Liver (tissue), 9 donors: ENCODE results near the gene SNX7. TPM values are rescaled to one million over a fixed set of nuclear protein-coding genes. Genes with fewer than 3 reads are reported as not detected.

ENCODE experiments used
- DNase-seq: peaks from one replicate; pipeline ENCODE4 v3.0.0-alpha.2; 2017; ENCODE audit warnings: low spot score
- H3K27ac ChIP-seq, 2 donors: one replicate each; pipeline ENCODE4 v1.7.0; 2013; ENCODE audit warnings: inconsistent platforms in 2 of 2, low read length in 2 of 2, control low read depth in 1 of 2, low read depth in 1 of 2, mild to moderate bottlenecking in 1 of 2
- H3K27me3 ChIP-seq, 4 donors: one replicate each; pipeline versions ENCODE4 v1.6.1 to v1.7.0; 2013; ENCODE audit warnings: low read length in 3 of 4, inconsistent platforms in 1 of 4, mild to moderate bottlenecking in 1 of 4, moderate library complexity in 1 of 4; ENCODE audit not compliant: control insufficient read depth in 4 of 4, insufficient read depth in 4 of 4
- H3K36me3 ChIP-seq, 4 donors: one replicate each; pipeline versions ENCODE4 v1.6.1 to v1.7.0; 2013; ENCODE audit warnings: low read length in 3 of 4, mild to moderate bottlenecking in 3 of 4, low read depth in 1 of 4, moderate library complexity in 1 of 4; ENCODE audit not compliant: control insufficient read depth in 4 of 4, insufficient read depth in 3 of 4
- H3K4me1 ChIP-seq, 4 donors: one replicate each; pipeline versions ENCODE4 v1.6.1 to v1.7.0; 2013; ENCODE audit warnings: low read length in 3 of 4, mild to moderate bottlenecking in 3 of 4, moderate library complexity in 1 of 4; ENCODE audit not compliant: control insufficient read depth in 4 of 4, insufficient read depth in 4 of 4
- H3K4me3 ChIP-seq, 3 donors: one replicate each; pipeline versions ENCODE4 v1.6.1 to v1.7.0; 2013; ENCODE audit warnings: low read length in 3 of 3, control low read depth in 1 of 3, low read depth in 1 of 3, mild to moderate bottlenecking in 1 of 3
- H3K9ac ChIP-seq, 2 donors: one replicate each; pipeline ENCODE4 v1.7.0; 2013; ENCODE audit warnings: low read length in 2 of 2, mild to moderate bottlenecking in 2 of 2, moderate library complexity in 2 of 2, control low read depth in 1 of 2, low read depth in 1 of 2
- H3K9me3 ChIP-seq, 4 donors: one replicate each; pipeline versions ENCODE4 v1.6.1 to v1.7.0; 2013; ENCODE audit warnings: low read length in 3 of 4; ENCODE audit not compliant: control insufficient read depth in 4 of 4
- EGR1 ChIP-seq, 2 donors: IDR thresholded peaks; 2 replicates each; pipeline ENCODE4 v1.6.1; 2016 to 2018; ENCODE audit warnings: antibody characterized with exemption in 2 of 2, low read depth in 2 of 2
- FOXA1 ChIP-seq: IDR thresholded peaks from 2 replicates; pipeline ENCODE4 v1.6.1; 2016; ENCODE audit warnings: antibody characterized with exemption
- FOXA2 ChIP-seq: IDR thresholded peaks from 2 replicates; pipeline ENCODE4 v1.6.1; 2016; ENCODE audit warnings: antibody characterized with exemption
- GABPA ChIP-seq, 2 donors: IDR thresholded peaks in 1 of 2; conservative IDR thresholded peaks in 1 of 2; 2 replicates each; pipeline ENCODE4 v1.6.1; 2016; ENCODE audit warnings: antibody characterized with exemption in 2 of 2, mild to moderate bottlenecking in 1 of 2, moderate library complexity in 1 of 2
- HNF4A ChIP-seq, 2 donors: conservative IDR thresholded peaks; 2 replicates each; pipeline ENCODE4 v1.6.1; 2016; ENCODE audit warnings: antibody characterized with exemption in 2 of 2, mild to moderate bottlenecking in 2 of 2
- HNF4G ChIP-seq: IDR thresholded peaks from 2 replicates; pipeline ENCODE4 v1.6.1; 2016; ENCODE audit warnings: antibody characterized with exemption
- JUND ChIP-seq, 2 donors: IDR thresholded peaks; 2 replicates each; pipeline ENCODE4 v1.6.1; 2016; ENCODE audit warnings: antibody characterized with exemption in 2 of 2
- NR2F2 ChIP-seq: IDR thresholded peaks from 2 replicates; pipeline ENCODE4 v1.6.1; 2016; ENCODE audit warnings: antibody characterized with exemption
- RAD21 ChIP-seq, 2 donors: IDR thresholded peaks; 2 replicates each; pipeline ENCODE4 v1.6.1; 2016; ENCODE audit warnings: antibody characterized with exemption in 2 of 2, mild to moderate bottlenecking in 2 of 2
- RXRA ChIP-seq, 2 donors: IDR thresholded peaks; 2 replicates each; pipeline ENCODE4 v1.6.1; 2017 to 2018; ENCODE audit warnings: antibody characterized with exemption in 2 of 2, mild to moderate bottlenecking in 1 of 2
- SP1 ChIP-seq: IDR thresholded peaks from 2 replicates; pipeline ENCODE4 v1.6.1; 2018; ENCODE audit warnings: antibody characterized with exemption, mild to moderate bottlenecking
- TAF1 ChIP-seq: conservative IDR thresholded peaks from 2 replicates; pipeline ENCODE4 v1.6.1; 2016; ENCODE audit warnings: antibody characterized with exemption, mild to moderate bottlenecking
- YY1 ChIP-seq: IDR thresholded peaks from 2 replicates; pipeline ENCODE4 v1.6.1; 2016; ENCODE audit warnings: antibody characterized with exemption, mild to moderate bottlenecking
- WGBS: extraction: QIAGEN DNeasy Blood & Tissue Kit; methylation state at CpG from one replicate; pipeline ENCODE4 v1.1.7; 2013; 5-methylcytosine and 5-hydroxymethylcytosine counted together
- polyA plus RNA-seq, 2 donors: library from polyadenylated mRNA; stranded (reverse) in 1 of 2; unstranded in 1 of 2; fragments of 200-250 nt in 1 of 2; fragments of >200 nt in 1 of 2; fragmentation: Nextera tagmentation in 1 of 2; extraction: Ambion mirVana in 1 of 2; gene quantifications; one replicate each; pipeline versions ENCODE4 v1.2.1 to v1.2.3, GENCODE V29; 2013 to 2015
- total RNA-seq, 2 donors: library from RNA; depleted of rRNA; stranded (reverse); fragments of >200 nt; gene quantifications; one replicate each; pipeline ENCODE4 v1.2.3, GENCODE V29; 2014
- TF ChIP-seq, protein P1 (sequence below): fragments of 150-350 bp; IDR thresholded peaks from 2 replicates; pipeline ENCODE4 v1.5.1; 2017; ENCODE audit warnings: improper control_type of control experiment, low read depth, low read length; ENCODE audit not compliant: missing input control
- TF ChIP-seq, protein P2 (sequence below): IDR thresholded peaks from 2 replicates; pipeline ENCODE4 v1.6.1; 2016; ENCODE audit warnings: antibody characterized with exemption
- TF ChIP-seq, protein P3 (sequence below): IDR thresholded peaks from 2 replicates; pipeline ENCODE4 v1.6.1; 2016; ENCODE audit warnings: antibody characterized with exemption, mild to moderate bottlenecking
- TF ChIP-seq, protein P4 (sequence below): IDR thresholded peaks from 2 replicates; pipeline ENCODE4 v1.6.1; 2016; ENCODE audit warnings: antibody characterized with exemption
- TF ChIP-seq, protein P5 (sequence below): IDR thresholded peaks from 2 replicates; pipeline ENCODE4 v1.6.1; 2016; ENCODE audit warnings: antibody characterized with exemption
- donor health status: healthy.
- donor health status: healthy.
- donor health status: healthy.
- donor health status: healthy.
- donor health status: healthy.

Gene SNX7
- total and polyA plus RNA-seq, 4 donors, result 9.4 to 12.8 (median 9.8) TPM

DNA sequence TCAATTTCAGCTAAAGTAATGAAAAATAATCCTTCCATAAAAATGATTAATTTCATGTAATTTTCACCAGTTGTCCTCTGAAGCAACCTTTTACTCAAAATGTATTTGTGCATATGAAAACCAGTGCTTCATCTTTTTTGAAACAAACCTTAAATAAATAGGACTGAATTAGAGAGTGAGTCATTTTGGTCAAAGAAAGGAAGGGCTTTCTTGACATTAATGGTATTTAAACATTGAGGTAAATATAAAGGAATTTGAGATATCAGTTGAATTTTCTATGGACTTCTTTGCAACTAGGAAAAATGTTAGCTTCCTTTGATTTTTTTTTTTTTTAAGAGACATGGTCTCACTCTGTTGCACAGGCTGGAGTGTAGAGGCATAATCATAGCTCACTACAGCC lies 38.7 kb downstream of the SNX7 start:
- Histone ChIP-seq H3K9ac (no peak overlapping the region), H3K4me3 (no peak overlapping the region), H3K36me3 (no peaks in the 10 kb centered on the region), H3K9me3 (no peaks in the 10 kb centered on the region), H3K4me1 (no peaks in the 10 kb centered on the region), H3K27me3 (no peaks in the 10 kb centered on the region), H3K27ac (no peak overlapping the region)
- DNase-seq, result no peak
- TF ChIP-seq JUND (IDR thresholded peaks at IDR 0.05) (no peak), FOXA1 (no peak)

DNA sequence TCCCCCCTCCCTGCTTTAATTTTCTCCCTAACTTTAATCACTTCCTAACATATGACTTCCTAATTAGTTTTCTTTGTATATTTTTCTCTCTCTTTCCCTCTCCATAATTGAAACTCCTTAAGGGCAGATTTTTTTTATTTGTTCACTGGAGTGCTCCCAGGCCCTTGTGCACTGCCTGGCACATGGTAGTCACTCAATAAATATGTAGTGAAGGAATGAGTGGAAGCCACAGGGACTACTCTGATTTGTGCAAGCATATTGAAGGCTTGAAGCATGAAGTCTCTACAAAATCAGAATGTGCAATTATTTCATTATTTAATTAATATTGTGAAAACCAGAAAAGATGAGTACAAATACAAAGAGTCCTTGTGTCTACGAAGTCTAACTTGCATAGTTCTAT lies 41.5 kb downstream of the SNX7 start:
- WGBS, result 98% methylated on average over 1 of the region's 1 CpG
- no peak overlapping the region for H3K9ac ChIP-seq
- DNase-seq, result no peak

DNA sequence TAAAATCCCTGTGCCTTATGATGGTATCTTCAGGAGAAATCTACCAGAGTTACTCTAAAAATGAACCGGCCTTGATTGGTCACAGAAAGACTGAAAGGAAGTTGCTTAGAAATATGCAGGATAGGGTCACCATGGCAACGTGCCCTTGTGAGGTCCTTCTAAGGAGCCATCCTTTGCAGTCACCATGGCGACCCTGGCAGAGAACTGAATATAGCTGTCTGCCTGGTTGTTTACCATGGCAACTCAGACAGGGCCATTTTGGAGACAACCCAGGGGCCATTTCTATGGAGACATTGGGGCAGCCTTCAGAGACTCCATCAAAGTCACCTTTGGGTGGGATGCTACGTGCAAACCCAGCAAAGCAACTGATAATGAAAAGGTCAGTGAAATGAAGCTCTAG lies 43.0 kb downstream of the SNX7 start:
- 86% methylated on average over 4 of the region's 4 CpGs for WGBS
- Histone ChIP-seq H3K9ac (no peak overlapping the region), H3K4me3 (no peak overlapping the region), H3K27ac (no peak overlapping the region), H3K9me3 (no peaks in the 10 kb centered on the region), H3K36me3 (no peaks in the 10 kb centered on the region), H3K27me3 (no peaks in the 10 kb centered on the region), H3K4me1 (no peaks in the 10 kb centered on the region)
- TF ChIP-seq RAD21 (IDR thresholded peaks at IDR 0.05), result no peak
- TF ChIP-seq, protein P1, sequence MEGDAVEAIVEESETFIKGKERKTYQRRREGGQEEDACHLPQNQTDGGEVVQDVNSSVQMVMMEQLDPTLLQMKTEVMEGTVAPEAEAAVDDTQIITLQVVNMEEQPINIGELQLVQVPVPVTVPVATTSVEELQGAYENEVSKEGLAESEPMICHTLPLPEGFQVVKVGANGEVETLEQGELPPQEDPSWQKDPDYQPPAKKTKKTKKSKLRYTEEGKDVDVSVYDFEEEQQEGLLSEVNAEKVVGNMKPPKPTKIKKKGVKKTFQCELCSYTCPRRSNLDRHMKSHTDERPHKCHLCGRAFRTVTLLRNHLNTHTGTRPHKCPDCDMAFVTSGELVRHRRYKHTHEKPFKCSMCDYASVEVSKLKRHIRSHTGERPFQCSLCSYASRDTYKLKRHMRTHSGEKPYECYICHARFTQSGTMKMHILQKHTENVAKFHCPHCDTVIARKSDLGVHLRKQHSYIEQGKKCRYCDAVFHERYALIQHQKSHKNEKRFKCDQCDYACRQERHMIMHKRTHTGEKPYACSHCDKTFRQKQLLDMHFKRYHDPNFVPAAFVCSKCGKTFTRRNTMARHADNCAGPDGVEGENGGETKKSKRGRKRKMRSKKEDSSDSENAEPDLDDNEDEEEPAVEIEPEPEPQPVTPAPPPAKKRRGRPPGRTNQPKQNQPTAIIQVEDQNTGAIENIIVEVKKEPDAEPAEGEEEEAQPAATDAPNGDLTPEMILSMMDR, result no peak
- no peak for TF ChIP-seq HNF4A (conservative IDR thresholded peaks at IDR 0.05)
- TF ChIP-seq NR2F2, result no peak
- TF ChIP-seq HNF4G, result no peak
- TF ChIP-seq FOXA2, result no peak
- TF ChIP-seq EGR1 (IDR thresholded peaks at IDR 0.05; ENCODE audit: low read depth in 2 of 2), result no peak
- TF ChIP-seq, protein P2, sequence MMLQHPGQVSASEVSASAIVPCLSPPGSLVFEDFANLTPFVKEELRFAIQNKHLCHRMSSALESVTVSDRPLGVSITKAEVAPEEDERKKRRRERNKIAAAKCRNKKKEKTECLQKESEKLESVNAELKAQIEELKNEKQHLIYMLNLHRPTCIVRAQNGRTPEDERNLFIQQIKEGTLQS, result no peak
- TF ChIP-seq FOXA1, result no peak
- TF ChIP-seq, protein P3, sequence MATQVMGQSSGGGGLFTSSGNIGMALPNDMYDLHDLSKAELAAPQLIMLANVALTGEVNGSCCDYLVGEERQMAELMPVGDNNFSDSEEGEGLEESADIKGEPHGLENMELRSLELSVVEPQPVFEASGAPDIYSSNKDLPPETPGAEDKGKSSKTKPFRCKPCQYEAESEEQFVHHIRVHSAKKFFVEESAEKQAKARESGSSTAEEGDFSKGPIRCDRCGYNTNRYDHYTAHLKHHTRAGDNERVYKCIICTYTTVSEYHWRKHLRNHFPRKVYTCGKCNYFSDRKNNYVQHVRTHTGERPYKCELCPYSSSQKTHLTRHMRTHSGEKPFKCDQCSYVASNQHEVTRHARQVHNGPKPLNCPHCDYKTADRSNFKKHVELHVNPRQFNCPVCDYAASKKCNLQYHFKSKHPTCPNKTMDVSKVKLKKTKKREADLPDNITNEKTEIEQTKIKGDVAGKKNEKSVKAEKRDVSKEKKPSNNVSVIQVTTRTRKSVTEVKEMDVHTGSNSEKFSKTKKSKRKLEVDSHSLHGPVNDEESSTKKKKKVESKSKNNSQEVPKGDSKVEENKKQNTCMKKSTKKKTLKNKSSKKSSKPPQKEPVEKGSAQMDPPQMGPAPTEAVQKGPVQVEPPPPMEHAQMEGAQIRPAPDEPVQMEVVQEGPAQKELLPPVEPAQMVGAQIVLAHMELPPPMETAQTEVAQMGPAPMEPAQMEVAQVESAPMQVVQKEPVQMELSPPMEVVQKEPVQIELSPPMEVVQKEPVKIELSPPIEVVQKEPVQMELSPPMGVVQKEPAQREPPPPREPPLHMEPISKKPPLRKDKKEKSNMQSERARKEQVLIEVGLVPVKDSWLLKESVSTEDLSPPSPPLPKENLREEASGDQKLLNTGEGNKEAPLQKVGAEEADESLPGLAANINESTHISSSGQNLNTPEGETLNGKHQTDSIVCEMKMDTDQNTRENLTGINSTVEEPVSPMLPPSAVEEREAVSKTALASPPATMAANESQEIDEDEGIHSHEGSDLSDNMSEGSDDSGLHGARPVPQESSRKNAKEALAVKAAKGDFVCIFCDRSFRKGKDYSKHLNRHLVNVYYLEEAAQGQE, result no peak
- no peak for TF ChIP-seq RXRA (IDR thresholded peaks at IDR 0.05)
- TF ChIP-seq GABPA (IDR thresholded peaks at IDR 0.05 in 1 of 2, conservative IDR thresholded peaks at IDR 0.05 in 1 of 2), result no peak
- no peak for TF ChIP-seq SP1
- TF ChIP-seq, protein P4, sequence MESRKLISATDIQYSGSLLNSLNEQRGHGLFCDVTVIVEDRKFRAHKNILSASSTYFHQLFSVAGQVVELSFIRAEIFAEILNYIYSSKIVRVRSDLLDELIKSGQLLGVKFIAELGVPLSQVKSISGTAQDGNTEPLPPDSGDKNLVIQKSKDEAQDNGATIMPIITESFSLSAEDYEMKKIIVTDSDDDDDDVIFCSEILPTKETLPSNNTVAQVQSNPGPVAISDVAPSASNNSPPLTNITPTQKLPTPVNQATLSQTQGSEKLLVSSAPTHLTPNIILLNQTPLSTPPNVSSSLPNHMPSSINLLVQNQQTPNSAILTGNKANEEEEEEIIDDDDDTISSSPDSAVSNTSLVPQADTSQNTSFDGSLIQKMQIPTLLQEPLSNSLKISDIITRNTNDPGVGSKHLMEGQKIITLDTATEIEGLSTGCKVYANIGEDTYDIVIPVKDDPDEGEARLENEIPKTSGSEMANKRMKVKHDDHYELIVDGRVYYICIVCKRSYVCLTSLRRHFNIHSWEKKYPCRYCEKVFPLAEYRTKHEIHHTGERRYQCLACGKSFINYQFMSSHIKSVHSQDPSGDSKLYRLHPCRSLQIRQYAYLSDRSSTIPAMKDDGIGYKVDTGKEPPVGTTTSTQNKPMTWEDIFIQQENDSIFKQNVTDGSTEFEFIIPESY, result no peak
- no peak for TF ChIP-seq JUND (IDR thresholded peaks at IDR 0.05)
- TF ChIP-seq, protein P5, sequence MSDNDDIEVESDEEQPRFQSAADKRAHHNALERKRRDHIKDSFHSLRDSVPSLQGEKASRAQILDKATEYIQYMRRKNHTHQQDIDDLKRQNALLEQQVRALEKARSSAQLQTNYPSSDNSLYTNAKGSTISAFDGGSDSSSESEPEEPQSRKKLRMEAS, result no peak
- no peak for TF ChIP-seq TAF1
- TF ChIP-seq YY1, result no peak
- no peak for DNase-seq

More for the DNA sequence above, 41.5 kb downstream of the SNX7 start:
- TF ChIP-seq RAD21 (IDR thresholded peaks at IDR 0.05) (no peak), NR2F2 (no peak), GABPA (IDR thresholded peaks at IDR 0.05 in 1 of 2, conservative IDR thresholded peaks at IDR 0.05 in 1 of 2) (no peak), SP1 (no peak), YY1 (no peak)
- Histone ChIP-seq H3K9me3 (no peaks in the 10 kb centered on the region), H3K27me3 (no peaks in the 10 kb centered on the region), H3K36me3 (no peaks in the 10 kb centered on the region), H3K4me3 (no peak overlapping the region), H3K27ac (no peak overlapping the region), H3K4me1 (no peaks in the 10 kb centered on the region)
